Naive thymus-derived CD8-positive, alpha-beta T cell (primary cell): Measurements from ENCODE around the gene CARD9. TPM values are rescaled to one million over a fixed set of nuclear protein-coding genes. Genes with fewer than 3 reads are reported as not detected.
A peak's percentile ranks its signal among the peaks of the same experiment; 100 is the strongest.

Experiments
- ATAC-seq, 2 donors: fragments of 150-1000 bp; cut with Tn5 transposase in 1 of 2; sonication (Bioruptor Pico), chemical (Tn5 transposase) in 1 of 2; 1 replicate in 1 of 2; 2 replicates in 1 of 2; pipeline ENCODE4 v1.10.0; 2021; ENCODE audit warnings: mild to moderate bottlenecking in 2 of 2, moderate library complexity in 2 of 2
- POLR2A ChIA-PET: fragments of 350-600 bp; sonication (Branson Sonifier 250); formaldehyde crosslinking; loops from one replicate; lab custom pipeline; 2021; ENCODE audit warnings: antibody characterized with exemption; lab: Charles Lee
- DNase-seq, 10 donors: peaks; one replicate each; pipeline versions ENCODE4 v3.0.0 to v3.0.0-alpha.2; 2020 to 2022
- H3K27ac Mint-ChIP-seq, 10 donors: one replicate each; pipeline ENCODE4 v1.8.0; 2020 to 2022; ENCODE audit warnings: mild to moderate bottlenecking in 10 of 10, mixed read lengths in 10 of 10, moderate library complexity in 4 of 10, inconsistent platforms in 1 of 10
- H3K27me3 Mint-ChIP-seq, 5 donors: one replicate each; pipeline ENCODE4 v1.8.0; 2021 to 2022; ENCODE audit warnings: mixed read lengths in 5 of 5
- H3K36me3 Mint-ChIP-seq, 3 donors: one replicate each; pipeline ENCODE4 v1.8.0; 2020 to 2022; ENCODE audit warnings: mixed read lengths in 3 of 3, mild to moderate bottlenecking in 2 of 3, inconsistent platforms in 1 of 3
- H3K4me1 Mint-ChIP-seq, 4 donors: one replicate each; pipeline ENCODE4 v1.8.0; 2021 to 2022; ENCODE audit warnings: mixed read lengths in 4 of 4
- H3K4me3 Mint-ChIP-seq, 10 donors: one replicate each; pipeline ENCODE4 v1.8.0; 2020 to 2022; ENCODE audit warnings: mild to moderate bottlenecking in 10 of 10, mixed read lengths in 10 of 10, moderate library complexity in 6 of 10, inconsistent platforms in 1 of 10
- H3K9me3 Mint-ChIP-seq, 9 donors: one replicate each; pipeline ENCODE4 v1.8.0; 2020 to 2022; ENCODE audit warnings: mixed read lengths in 9 of 9, mild to moderate bottlenecking in 3 of 9, inconsistent platforms in 1 of 9, moderate library complexity in 1 of 9
- polyA plus RNA-seq, 3 donors: library from polyadenylated mRNA; unstranded; fragments of 300-500 nt; fragmentation: Illumina TruSeq; gene quantifications; one replicate each; pipeline ENCODE4 v1.2.3, GENCODE V29; 2021
- total RNA-seq, 8 experiments: library from RNA in 2 of 8; stranded (reverse) in 2 of 8; gene quantifications; one replicate each; pipeline ENCODE4 v1.2.3 and lab custom pipeline; 2021 to 2026

The CARD9 gene
- total and polyA plus RNA-seq, 5 experiments from 2014 or later = 0.08 to 0.85 (median 0.21) TPM

GRCh38 chr9:136367296-136368145 is 5.9 kb downstream of the CARD9 start:
- POLR2A ChIA-PET = no interaction called here
- H3K36me3 Mint-ChIP-seq = peaks cover 0 to 2% (median 0%) of the 10 kb centered on the region in 3 donors
- no peaks in the 10 kb centered on the region for H3K27me3 Mint-ChIP-seq
- H3K27ac Mint-ChIP-seq = no peak overlapping the region
- no peak overlapping the region for H3K4me3 Mint-ChIP-seq
- ATAC-seq (no peak), DNase-seq (no peak)
- peaks cover 0 to 5% (median 2%) of the 10 kb centered on the region in 4 donors for H3K4me1 Mint-ChIP-seq
- no peaks in the 10 kb centered on the region for H3K9me3 Mint-ChIP-seq

DNA sequence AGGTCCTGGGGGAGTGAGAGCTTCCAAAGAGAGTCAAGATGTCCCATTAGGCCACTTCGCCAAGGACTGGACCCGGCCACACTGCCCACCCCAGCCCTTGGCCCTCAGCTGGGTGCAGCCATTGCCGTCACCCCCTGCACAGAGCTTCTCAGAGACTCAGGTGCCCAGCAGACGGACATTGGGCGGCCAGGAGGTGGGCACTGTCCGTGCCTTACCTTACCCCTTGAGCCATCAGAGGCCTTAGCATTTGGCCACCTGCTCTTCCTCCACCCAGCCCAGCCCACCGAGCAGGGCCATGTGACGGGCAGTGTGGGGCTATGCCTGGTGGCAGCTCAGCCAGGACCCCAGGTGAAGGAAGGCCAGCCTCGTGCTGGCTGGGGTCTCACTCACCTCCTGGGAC is 6.6 kb downstream of the CARD9 start:
- Mint-ChIP-seq H3K36me3 (peaks cover 0 to 2% (median 0%) of the 10 kb centered on the region in 3 donors), H3K4me3 (no peak overlapping the region), H3K27me3 (no peaks in the 10 kb centered on the region), H3K27ac (peak overlapping the region in 1 of 10 donors; percentile 19), H3K4me1 (peaks cover 0 to 6% (median 3%) of the 10 kb centered on the region in 4 donors), H3K9me3 (no peaks in the 10 kb centered on the region)
- ATAC-seq (no peak), DNase-seq (no peak)
- POLR2A ChIA-PET = no interaction called here

GRCh38 chr9:136365775-136366222 is 7.7 kb downstream of the CARD9 start:
- POLR2A ChIA-PET = interaction anchor here (1.4 kb wide), 1 partner anchor 8 kb away, joined by 3 read pairs; the partner anchor contains the start of gene CARD9
- no peak for ATAC-seq
- H3K9me3 Mint-ChIP-seq = no peaks in the 10 kb centered on the region
- no peak for DNase-seq
- H3K27me3 Mint-ChIP-seq = no peaks in the 10 kb centered on the region
- peak overlapping the region in 1 of 10 donors; percentile 56 for H3K27ac Mint-ChIP-seq
- H3K4me1 Mint-ChIP-seq = peaks cover 0 to 6% (median 3%) of the 10 kb centered on the region in 4 donors
- H3K4me3 Mint-ChIP-seq = peak overlapping the region in 1 of 10 donors; percentile 58
- H3K36me3 Mint-ChIP-seq = peaks cover 0 to 2% (median 0%) of the 10 kb centered on the region in 3 donors

- Mint-ChIP-seq H3K27ac (peak overlapping the region in 1 of 10 donors; percentile 40), H3K36me3 (peaks cover 0 to 2% (median 0%) of the 10 kb centered on the region in 3 donors), H3K27me3 (no peaks in the 10 kb centered on the region), H3K4me3 (peak overlapping the region in 3 of 10 donors; percentile 8 to 54 (median 48)), H3K9me3 (no peaks in the 10 kb centered on the region), H3K4me1 (peaks cover 0 to 6% (median 3%) of the 10 kb centered on the region in 4 donors)
- ATAC-seq (no peak), DNase-seq (no peak)
- POLR2A ChIA-PET = interaction anchor here (1.4 to 2.5 kb wide), 2 partner anchors 9 to 36 kb away, joined by 3 to 34 read pairs; partner anchors contain the start of genes CARD9 and SNAPC4
Observed at GRCh38 chr9:136364942-136365774, 8.3 kb downstream of the CARD9 start.

DNA sequence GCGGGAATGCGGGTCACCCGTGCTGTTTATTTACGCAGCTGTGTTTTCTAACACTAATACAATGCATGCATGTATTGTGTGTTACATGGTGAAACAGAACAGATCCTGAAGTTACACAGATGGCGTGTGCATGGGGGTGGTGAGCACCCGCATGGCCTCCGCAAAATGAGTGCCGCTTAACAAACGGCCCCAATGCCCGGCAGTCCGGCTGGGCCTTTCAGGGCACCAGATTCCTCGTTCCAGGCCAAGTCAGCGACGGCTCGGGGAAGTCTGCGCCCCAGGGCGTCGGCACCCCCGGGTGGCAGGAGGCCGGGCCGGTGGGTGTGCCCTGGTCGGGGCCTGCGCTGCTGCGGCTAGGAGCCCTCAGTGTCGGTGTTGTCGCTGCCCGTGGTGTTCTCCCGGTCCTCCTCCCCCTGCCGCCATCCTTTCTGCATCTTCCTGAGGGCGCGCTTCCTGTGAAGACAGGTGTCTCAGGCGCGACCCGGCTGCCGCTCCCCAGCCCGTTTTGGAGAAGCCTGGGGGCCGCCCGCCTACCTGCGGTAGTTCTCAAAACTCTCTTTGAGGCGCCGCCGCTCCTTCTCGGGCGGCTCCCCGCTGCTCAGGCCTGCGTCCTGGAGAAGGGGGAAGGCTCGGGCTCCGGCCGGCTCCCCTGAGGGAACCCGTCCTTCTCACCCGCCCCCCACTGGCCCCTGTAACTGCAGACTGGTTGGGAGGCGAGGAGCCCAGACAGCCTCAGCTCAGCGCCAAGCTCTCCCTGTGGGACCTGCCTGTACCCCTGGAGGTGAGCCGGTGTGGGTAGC is 9.3 kb downstream of the CARD9 start:
- peaks cover 0 to 6% (median 3%) of the 10 kb centered on the region in 4 donors for H3K4me1 Mint-ChIP-seq
- POLR2A ChIA-PET = interaction anchor here (0.6 to 2.5 kb wide), 13 partner anchors 8 to 364 kb away, joined by 3 to 34 read pairs (median 6); partner anchors contain the start of genes ENTR1, PMPCA and SNAPC4
- H3K27me3 Mint-ChIP-seq = no peaks in the 10 kb centered on the region
- peak overlapping the region in 9 of 10 donors; percentile 14 to 70 (median 48) for H3K4me3 Mint-ChIP-seq
- peak overlapping the region in 2 of 10 donors; percentile 40 to 80 for H3K27ac Mint-ChIP-seq
- DNase-seq (no peak), ATAC-seq (no peak)
- H3K36me3 Mint-ChIP-seq = peaks cover 0 to 2% (median 0%) of the 10 kb centered on the region in 3 donors
- H3K9me3 Mint-ChIP-seq = no peaks in the 10 kb centered on the region

- no peaks in the 10 kb centered on the region for H3K27me3 Mint-ChIP-seq
- H3K27ac Mint-ChIP-seq = peak within 1 kb of the TSS in 9 of 10 donors; percentile 40 to 93 (median 88)
- H3K36me3 Mint-ChIP-seq = peaks cover 0 to 2% (median 0%) of the 10 kb centered on the region in 3 donors
- peak within 1 kb of the TSS; percentile 70 to 90 (median 81) for H3K4me3 Mint-ChIP-seq
- DNase-seq (peak; percentile 76 to 94 (median 88)), ATAC-seq (peak; percentile 81)
- peaks cover 0 to 6% (median 3%) of the 10 kb centered on the region in 4 donors for H3K4me1 Mint-ChIP-seq
- POLR2A ChIA-PET = interaction anchor here (0.6 to 2.5 kb wide), 21 partner anchors 9 to 856 kb away, joined by 3 to 34 read pairs (median 4); partner anchors contain the start of genes ENTR1, PMPCA, SNAPC4 and TMEM141
- no peaks in the 10 kb centered on the region for H3K9me3 Mint-ChIP-seq
Observed at GRCh38 chr9:136363106-136363948, 10.1 kb downstream of the CARD9 start, which contains the start of gene DNLZ. Gene DNLZ (minus strand): TSS chr9:136363744. CDS start chr9:136363714, 30 bp downstream.

GRCh38 chr9:136362450-136362784 is 11.1 kb downstream of the CARD9 start:
- peaks cover 0 to 6% (median 3%) of the 10 kb centered on the region in 4 donors for H3K4me1 Mint-ChIP-seq
- DNase-seq (no peak), ATAC-seq (no peak)
- peak overlapping the region in 5 of 10 donors; percentile 31 to 90 (median 51) for H3K27ac Mint-ChIP-seq
- peaks cover 0 to 2% (median 0%) of the 10 kb centered on the region in 3 donors for H3K36me3 Mint-ChIP-seq
- peak overlapping the region; percentile 9 to 90 (median 80) for H3K4me3 Mint-ChIP-seq
- H3K9me3 Mint-ChIP-seq = no peaks in the 10 kb centered on the region
- POLR2A ChIA-PET = interaction anchor here (0.6 to 2.5 kb wide), 15 partner anchors 17 to 857 kb away, joined by 3 to 34 read pairs (median 4); partner anchors contain the start of genes ENTR1, PMPCA, SNAPC4 and TMEM141
- H3K27me3 Mint-ChIP-seq = no peaks in the 10 kb centered on the region

- ATAC-seq (no peak), DNase-seq (no peak)
- H3K36me3 Mint-ChIP-seq = peaks cover 0 to 2% (median 0%) of the 10 kb centered on the region in 3 donors
- H3K27me3 Mint-ChIP-seq = no peaks in the 10 kb centered on the region
- H3K9me3 Mint-ChIP-seq = no peaks in the 10 kb centered on the region
- peak overlapping the region in 5 of 10 donors; percentile 31 to 90 (median 37) for H3K27ac Mint-ChIP-seq
- POLR2A ChIA-PET = interaction anchor here (0.6 kb wide), 1 partner anchor 60 kb away, joined by 4 read pairs; no protein-coding TSS in a partner anchor
- H3K4me3 Mint-ChIP-seq = peak overlapping the region in 3 of 10 donors; percentile 30 to 81 (median 70)
- H3K4me1 Mint-ChIP-seq = peaks cover 0 to 6% (median 3%) of the 10 kb centered on the region in 4 donors
Observed at GRCh38 chr9:136361754-136362449, 11.6 kb downstream of the CARD9 start.

- H3K36me3 Mint-ChIP-seq = peaks cover 0 to 2% (median 0%) of the 10 kb centered on the region in 3 donors
- ATAC-seq = no peak
- H3K27me3 Mint-ChIP-seq = no peaks in the 10 kb centered on the region
- no peaks in the 10 kb centered on the region for H3K9me3 Mint-ChIP-seq
- POLR2A ChIA-PET = no interaction called here
- DNase-seq = no peak
- peaks cover 0 to 6% (median 3%) of the 10 kb centered on the region in 4 donors for H3K4me1 Mint-ChIP-seq
- no peak overlapping the region for H3K27ac Mint-ChIP-seq
- H3K4me3 Mint-ChIP-seq = peak overlapping the region in 1 of 10 donors; percentile 30
Observed at GRCh38 chr9:136361047-136361753, 12.3 kb downstream of the CARD9 start.
